Measurements from ENCODE around the gene IL20RA. TPM values are rescaled to one million over a fixed set of nuclear protein-coding genes. Genes with fewer than 3 reads are reported as not detected.

IL20RA gene
- total RNA-seq, 1 experiment from 2014 or later: 1.6 TPM

DNA sequence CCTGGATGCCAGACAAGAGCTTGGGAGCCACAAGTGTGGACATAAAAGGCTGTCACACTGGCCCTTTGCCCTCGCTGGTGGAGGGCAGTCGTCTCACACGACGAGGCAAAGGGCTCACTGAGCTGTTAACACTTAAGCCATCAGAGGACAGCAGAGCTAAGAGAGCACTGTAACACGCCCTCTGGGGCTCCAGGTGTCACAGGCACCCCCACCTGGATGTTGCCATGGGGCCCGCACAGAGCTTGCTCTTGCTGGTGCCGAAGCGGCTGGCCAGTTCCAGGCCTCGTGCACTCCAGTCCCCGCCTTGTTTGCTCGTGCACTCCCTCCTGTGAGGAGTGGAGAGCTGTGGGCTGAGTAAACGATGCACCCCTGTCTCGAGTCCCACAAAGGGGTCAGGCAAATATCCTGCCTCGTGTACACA, 85.3 kb downstream of the IL20RA start:
- Histone ChIP-seq H3K9me3 (no peaks in the 10 kb centered on the region), H3K27me3 (replicated peaks; ENCODE audit: control insufficient read depth, insufficient read depth, low read length) (no peaks in the 10 kb centered on the region), H3K4me1 (peaks cover 38% of the 10 kb centered on the region), H3K4me3 (ENCODE audit: low read depth, low read length) (peak overlapping the region; percentile 4), H3K36me3 (ENCODE audit: control insufficient read depth, insufficient read depth, low read length) (no peaks in the 10 kb centered on the region)
- Mint-ChIP-seq H3K9me3 (ENCODE audit: unreplicated experiment) (no peaks in the 10 kb centered on the region), H3K27ac (ENCODE audit: unreplicated experiment) (peak overlapping the region; percentile 92), H3K27me3 (ENCODE audit: insufficient read depth, unreplicated experiment) (no peaks in the 10 kb centered on the region), H3K4me3 (ENCODE audit: unreplicated experiment) (peak overlapping the region; percentile 67), H3K36me3 (ENCODE audit: insufficient read depth, unreplicated experiment) (peaks cover 11% of the 10 kb centered on the region), H3K4me1 (ENCODE audit: low read depth, unreplicated experiment) (peaks cover 21% of the 10 kb centered on the region)
- BruUV-seq (replicated peaks): no TSS peak
- TF ChIP-seq, protein P1, sequence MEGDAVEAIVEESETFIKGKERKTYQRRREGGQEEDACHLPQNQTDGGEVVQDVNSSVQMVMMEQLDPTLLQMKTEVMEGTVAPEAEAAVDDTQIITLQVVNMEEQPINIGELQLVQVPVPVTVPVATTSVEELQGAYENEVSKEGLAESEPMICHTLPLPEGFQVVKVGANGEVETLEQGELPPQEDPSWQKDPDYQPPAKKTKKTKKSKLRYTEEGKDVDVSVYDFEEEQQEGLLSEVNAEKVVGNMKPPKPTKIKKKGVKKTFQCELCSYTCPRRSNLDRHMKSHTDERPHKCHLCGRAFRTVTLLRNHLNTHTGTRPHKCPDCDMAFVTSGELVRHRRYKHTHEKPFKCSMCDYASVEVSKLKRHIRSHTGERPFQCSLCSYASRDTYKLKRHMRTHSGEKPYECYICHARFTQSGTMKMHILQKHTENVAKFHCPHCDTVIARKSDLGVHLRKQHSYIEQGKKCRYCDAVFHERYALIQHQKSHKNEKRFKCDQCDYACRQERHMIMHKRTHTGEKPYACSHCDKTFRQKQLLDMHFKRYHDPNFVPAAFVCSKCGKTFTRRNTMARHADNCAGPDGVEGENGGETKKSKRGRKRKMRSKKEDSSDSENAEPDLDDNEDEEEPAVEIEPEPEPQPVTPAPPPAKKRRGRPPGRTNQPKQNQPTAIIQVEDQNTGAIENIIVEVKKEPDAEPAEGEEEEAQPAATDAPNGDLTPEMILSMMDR (IDR thresholded peaks at IDR 0.05; ENCODE audit: insufficient read depth in 1 of 2, low read depth in 1 of 2, low read length in 1 of 2, severe bottlenecking in 1 of 2, unreplicated experiment in 1 of 2): no peak
- POLR2A ChIA-PET: interaction anchor here (0.9 kb wide), 1 partner anchor 71 kb away, joined by 4 read pairs; no protein-coding TSS in a partner anchor
- CTCF ChIA-PET: interaction anchor here (0.6 to 1.6 kb wide), 6 partner anchors 9 to 167 kb away, joined by 3 to 7 read pairs (median 4); partner anchors contain the start of genes MAP3K5 and SLC35D3
- intact Hi-C loops (cut with micrococcal nuclease; ENCODE audit: unreplicated experiment): no loop called here
- peak; percentile 89 to 93 for DNase-seq

DNA sequence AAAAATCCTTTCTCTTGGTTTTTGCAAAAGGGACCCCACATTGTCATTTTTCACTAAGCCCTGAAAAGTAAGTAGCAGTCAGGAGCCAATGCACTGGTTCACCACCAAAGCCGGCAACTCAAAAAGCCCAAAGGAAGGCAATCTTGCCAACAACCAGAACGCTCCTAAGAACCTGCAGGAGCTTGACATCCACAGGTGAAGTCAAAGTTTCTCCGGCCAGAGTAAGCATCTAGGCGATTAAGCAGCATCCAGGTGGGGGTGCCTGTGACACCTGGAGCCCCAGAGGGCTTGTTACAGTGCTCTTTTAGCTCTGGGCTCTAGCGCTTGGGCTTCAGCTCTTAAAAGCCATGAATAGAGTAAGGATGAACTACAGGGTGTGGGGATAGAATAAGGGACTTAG, 86.6 kb downstream of the IL20RA start:
- no peak overlapping the region for H3K4me3 ChIP-seq (ENCODE audit: low read depth, low read length)
- Mint-ChIP-seq H3K9me3 (ENCODE audit: unreplicated experiment) (no peaks in the 10 kb centered on the region), H3K27ac (ENCODE audit: unreplicated experiment) (no peak overlapping the region), H3K36me3 (ENCODE audit: insufficient read depth, unreplicated experiment) (peaks cover 11% of the 10 kb centered on the region), H3K4me1 (ENCODE audit: low read depth, unreplicated experiment) (peaks cover 21% of the 10 kb centered on the region), H3K4me3 (ENCODE audit: unreplicated experiment) (no peak overlapping the region), H3K27me3 (ENCODE audit: insufficient read depth, unreplicated experiment) (no peaks in the 10 kb centered on the region)
- intact Hi-C loops (cut with micrococcal nuclease; ENCODE audit: unreplicated experiment): no loop called here
- H3K4me1 ChIP-seq: peaks cover 32% of the 10 kb centered on the region
- CTCF ChIA-PET: no interaction called here
- TF ChIP-seq, protein P1 (IDR thresholded peaks at IDR 0.05; ENCODE audit: insufficient read depth in 1 of 2, low read depth in 1 of 2, low read length in 1 of 2, severe bottlenecking in 1 of 2, unreplicated experiment in 1 of 2): no peak
- DNase-seq: no peak
- no TSS peak for BruUV-seq (replicated peaks)
- H3K36me3 ChIP-seq (ENCODE audit: control insufficient read depth, insufficient read depth, low read length): no peaks in the 10 kb centered on the region
- POLR2A ChIA-PET: no interaction called here
- no peaks in the 10 kb centered on the region for H3K27me3 ChIP-seq (replicated peaks; ENCODE audit: control insufficient read depth, insufficient read depth, low read length)
- no peaks in the 10 kb centered on the region for H3K9me3 ChIP-seq

DNA sequence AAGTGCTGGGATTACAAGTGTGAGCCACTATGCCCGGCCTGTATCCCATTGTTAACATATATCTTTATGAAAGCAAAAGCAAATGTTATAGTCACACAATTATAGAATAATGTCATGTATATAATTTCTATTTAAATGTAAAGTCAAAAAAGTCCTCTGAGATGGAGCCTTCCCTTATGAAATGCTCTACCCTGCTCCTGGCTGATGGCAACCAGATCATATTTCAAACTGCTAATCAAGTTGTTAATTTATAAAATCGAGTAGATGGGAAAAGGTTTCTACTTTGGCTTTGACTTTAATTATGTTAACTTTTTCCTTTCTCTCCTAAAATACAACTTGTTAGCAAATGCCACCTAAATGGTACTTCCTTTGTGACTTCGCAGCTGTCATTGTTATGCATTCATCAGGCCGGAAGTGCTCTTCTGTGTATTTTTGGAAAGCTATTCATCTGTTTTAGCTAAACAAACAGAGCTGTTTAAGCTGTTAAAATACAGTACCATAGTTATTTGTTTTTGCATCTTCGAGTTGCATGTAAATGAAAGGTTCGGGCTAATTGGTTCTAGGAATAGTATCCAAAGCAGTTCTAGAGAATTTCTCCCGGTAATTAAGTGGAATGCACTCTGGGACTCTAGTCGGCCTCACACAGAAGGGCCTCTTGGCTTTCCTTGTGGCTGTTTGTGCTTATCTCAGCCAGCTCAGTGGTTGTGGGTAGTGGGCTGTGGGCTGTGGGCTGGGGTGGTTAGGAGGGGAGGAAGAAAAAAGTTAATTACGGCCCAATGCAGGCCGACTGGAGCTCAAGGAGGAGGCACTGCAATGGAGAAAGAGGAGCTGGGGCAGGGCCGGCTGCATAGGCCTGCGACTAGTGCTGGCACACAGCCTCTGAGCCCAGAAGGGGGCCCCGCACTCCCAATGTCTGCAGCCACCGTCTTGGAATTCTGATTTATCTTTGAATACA, 87.9 kb downstream of the IL20RA start:
- no peak overlapping the region for H3K4me3 ChIP-seq (ENCODE audit: low read depth, low read length)
- H3K9me3 Mint-ChIP-seq (ENCODE audit: unreplicated experiment): no peaks in the 10 kb centered on the region
- H3K27me3 Mint-ChIP-seq (ENCODE audit: insufficient read depth, unreplicated experiment): no peaks in the 10 kb centered on the region
- H3K27me3 ChIP-seq (replicated peaks; ENCODE audit: control insufficient read depth, insufficient read depth, low read length): no peaks in the 10 kb centered on the region
- no peak overlapping the region for H3K4me3 Mint-ChIP-seq (ENCODE audit: unreplicated experiment)
- DNase-seq: peak in 1 of 2 experiments; percentile 20
- no peaks in the 10 kb centered on the region for H3K36me3 ChIP-seq (ENCODE audit: control insufficient read depth, insufficient read depth, low read length)
- POLR2A ChIA-PET: no interaction called here
- BruUV-seq (replicated peaks): no TSS peak
- H3K27ac Mint-ChIP-seq (ENCODE audit: unreplicated experiment): peak overlapping the region; percentile 53
- CTCF ChIA-PET: interaction anchor here (0.6 kb wide), 1 partner anchor 57 kb away, joined by 3 read pairs; no protein-coding TSS in a partner anchor
- H3K36me3 Mint-ChIP-seq (ENCODE audit: insufficient read depth, unreplicated experiment): peaks cover 11% of the 10 kb centered on the region
- peaks cover 18% of the 10 kb centered on the region for H3K4me1 Mint-ChIP-seq (ENCODE audit: low read depth, unreplicated experiment)
- H3K4me1 ChIP-seq: peaks cover 27% of the 10 kb centered on the region
- intact Hi-C loops (cut with micrococcal nuclease; ENCODE audit: unreplicated experiment): no loop called here
- no peaks in the 10 kb centered on the region for H3K9me3 ChIP-seq
- TF ChIP-seq, protein P1 (IDR thresholded peaks at IDR 0.05; ENCODE audit: insufficient read depth in 1 of 2, low read depth in 1 of 2, low read length in 1 of 2, severe bottlenecking in 1 of 2, unreplicated experiment in 1 of 2): no peak

All from Caco-2 (cell line).